ENCODE results near the gene SYNE2.

The SYNE2 gene

DNA sequence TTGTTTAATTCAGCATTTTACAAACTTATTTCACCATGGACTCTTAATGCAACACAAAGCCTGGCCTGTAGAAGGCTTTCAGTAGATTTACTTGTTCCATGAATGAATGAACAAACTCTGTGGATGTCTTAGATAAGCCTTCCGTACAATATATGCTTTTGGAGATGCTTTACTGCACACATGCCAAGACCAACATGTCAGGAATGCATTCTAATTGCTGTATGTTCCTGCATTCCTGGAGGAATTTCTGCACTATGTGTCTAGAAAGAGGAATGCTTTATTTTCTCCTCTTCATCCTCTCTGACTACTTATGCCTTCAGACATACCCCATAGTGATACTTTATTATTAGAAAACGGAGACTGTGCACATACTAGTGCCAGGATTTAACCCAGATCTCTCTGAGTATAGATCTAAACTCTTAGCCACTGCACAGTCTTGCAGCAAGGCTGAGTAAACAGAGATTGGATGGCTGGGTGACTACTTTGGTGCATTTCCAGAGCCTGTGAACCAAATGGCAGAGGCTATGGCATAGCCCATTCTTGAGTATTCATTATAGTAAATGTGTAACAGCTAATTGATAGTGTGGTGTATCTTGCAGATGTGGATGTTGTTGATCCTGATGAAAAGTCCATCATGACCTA lies 108.2 kb downstream of the SYNE2 start:
- DNase-seq (ENCODE audit: low spot score), result no peak
- Histone ChIP-seq H3K4me3 (no peak overlapping the region), H3K27ac (no peak overlapping the region)
- TF ChIP-seq, protein P1, sequence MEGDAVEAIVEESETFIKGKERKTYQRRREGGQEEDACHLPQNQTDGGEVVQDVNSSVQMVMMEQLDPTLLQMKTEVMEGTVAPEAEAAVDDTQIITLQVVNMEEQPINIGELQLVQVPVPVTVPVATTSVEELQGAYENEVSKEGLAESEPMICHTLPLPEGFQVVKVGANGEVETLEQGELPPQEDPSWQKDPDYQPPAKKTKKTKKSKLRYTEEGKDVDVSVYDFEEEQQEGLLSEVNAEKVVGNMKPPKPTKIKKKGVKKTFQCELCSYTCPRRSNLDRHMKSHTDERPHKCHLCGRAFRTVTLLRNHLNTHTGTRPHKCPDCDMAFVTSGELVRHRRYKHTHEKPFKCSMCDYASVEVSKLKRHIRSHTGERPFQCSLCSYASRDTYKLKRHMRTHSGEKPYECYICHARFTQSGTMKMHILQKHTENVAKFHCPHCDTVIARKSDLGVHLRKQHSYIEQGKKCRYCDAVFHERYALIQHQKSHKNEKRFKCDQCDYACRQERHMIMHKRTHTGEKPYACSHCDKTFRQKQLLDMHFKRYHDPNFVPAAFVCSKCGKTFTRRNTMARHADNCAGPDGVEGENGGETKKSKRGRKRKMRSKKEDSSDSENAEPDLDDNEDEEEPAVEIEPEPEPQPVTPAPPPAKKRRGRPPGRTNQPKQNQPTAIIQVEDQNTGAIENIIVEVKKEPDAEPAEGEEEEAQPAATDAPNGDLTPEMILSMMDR (IDR thresholded peaks at IDR 0.05), result no peak

DNA sequence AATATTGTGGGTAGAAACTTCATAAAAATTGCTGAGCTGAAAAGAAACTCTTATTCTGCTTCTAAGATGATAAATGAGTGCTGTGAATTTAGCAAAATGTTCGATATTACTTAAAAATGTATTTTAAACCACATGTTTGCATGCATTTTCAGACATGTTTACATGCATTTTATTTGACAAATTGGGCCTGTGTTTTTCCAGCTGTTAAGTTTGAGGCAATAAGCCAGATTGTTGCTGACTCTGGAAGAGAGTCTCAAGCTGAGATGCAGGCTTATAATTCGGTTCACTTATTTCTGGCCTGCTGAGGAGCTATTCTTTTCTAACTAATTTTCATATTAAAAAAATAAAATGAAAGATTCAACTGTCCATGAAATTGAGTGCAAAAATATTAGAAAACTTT lies 110.1 kb downstream of the SYNE2 start:
- TF ChIP-seq, protein P1 (IDR thresholded peaks at IDR 0.05), result no peak
- Histone ChIP-seq H3K4me3 (no peak overlapping the region), H3K27ac (no peak overlapping the region)
- no peak for DNase-seq (ENCODE audit: low spot score)

DNA sequence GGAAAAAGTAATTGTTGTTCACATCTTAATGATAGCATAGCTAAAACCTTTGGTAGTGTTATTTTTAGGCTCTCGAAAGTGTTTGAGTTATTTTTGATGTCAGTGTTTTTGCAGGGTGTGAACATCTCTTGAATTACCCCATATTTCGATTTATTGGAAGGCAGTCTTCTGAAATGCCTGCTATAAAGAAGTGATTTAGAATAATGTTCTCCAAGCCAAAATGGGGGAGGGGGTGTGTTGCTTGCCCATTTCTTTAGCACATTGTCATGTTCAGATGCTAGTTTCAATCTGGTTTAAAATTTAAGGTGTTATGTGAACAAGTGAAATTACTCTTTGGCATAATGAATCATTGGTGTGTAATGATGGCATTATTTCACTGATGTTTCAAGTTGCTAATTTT lies 110.6 kb downstream of the SYNE2 start:
- no peak overlapping the region for H3K4me3 ChIP-seq
- TF ChIP-seq, protein P1 (IDR thresholded peaks at IDR 0.05), result no peak
- H3K27ac ChIP-seq, result no peak overlapping the region
- DNase-seq (ENCODE audit: low spot score), result no peak

DNA sequence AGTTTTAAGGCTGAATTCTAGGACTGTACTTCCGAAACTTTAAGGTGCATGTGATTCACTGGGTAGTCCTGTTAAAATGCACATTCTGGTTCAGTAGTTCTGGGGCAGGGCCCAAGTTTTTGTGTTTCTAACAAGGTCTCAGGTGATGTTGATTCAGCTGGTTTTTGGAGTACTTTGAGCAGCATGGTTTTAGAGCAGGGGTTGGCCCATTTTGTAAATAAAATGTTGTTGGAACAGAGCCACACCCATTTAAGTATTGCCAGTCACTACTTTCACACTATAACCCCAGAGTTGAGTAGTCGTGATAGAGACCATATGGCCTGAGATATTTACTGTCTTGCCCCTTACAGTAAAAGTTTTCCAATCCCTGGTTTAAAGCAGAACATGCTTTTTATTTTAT lies 111.3 kb downstream of the SYNE2 start:
- no peak overlapping the region for H3K27ac ChIP-seq
- TF ChIP-seq, protein P1 (IDR thresholded peaks at IDR 0.05), result no peak

DNA sequence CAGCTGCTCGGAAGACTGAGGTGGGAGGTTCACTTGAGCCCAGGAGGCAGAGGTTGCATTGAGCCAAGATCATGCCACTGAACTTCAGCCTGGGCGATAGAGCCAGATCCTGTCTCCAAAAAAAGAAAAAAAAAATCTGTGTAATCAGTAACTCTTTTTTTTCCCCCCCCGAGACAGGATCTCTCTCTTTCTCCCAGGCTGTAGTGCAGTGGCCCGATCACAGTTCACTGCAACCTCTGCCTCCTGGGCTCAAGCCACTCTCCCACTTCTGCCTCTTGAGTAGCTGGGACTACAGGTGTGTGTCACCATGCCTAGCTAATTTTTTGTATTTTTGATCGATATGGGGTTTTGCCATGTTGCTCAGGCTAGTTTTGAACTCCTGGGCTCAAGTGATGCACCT lies 113.6 kb downstream of the SYNE2 start:
- H3K4me3 ChIP-seq, result no peak overlapping the region
- H3K27ac ChIP-seq, result no peak overlapping the region
- no peak for DNase-seq (ENCODE audit: low spot score)
- TF ChIP-seq, protein P1 (IDR thresholded peaks at IDR 0.05), result no peak

More for the DNA sequence above, 111.3 kb downstream of the SYNE2 start:
- H3K4me3 ChIP-seq, result no peak overlapping the region
- DNase-seq (ENCODE audit: low spot score), result no peak

DNA sequence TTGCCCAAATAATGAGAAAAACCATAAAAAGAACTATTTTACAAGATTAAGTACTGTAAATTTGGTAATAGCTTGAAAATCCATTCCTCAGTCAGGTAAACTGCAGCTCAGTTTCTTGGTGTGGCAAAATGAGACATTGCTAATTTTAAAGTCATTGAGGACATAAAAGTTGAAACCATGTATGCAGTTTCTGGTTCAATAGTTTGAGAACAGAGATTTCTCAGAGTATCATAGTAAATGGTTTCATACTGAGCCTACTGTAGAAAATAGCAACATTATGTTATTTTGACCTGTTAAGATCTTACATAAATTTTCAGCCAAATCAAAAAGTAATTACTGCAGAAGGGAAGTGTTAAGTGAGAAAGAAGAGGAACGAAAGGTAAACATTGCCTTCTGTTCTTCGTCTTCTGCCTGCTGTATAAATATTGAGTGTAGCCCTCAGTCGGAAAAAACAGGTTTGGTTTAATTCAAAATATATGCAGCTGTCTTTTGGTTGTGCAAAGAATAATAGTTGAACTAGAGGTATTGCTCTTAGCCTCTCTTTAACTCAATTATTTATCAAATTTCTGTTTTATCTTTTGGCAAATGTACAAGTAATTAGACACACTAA lies 119.6 kb downstream of the SYNE2 start:
- TF ChIP-seq, protein P1 (IDR thresholded peaks at IDR 0.05), result no peak
- Histone ChIP-seq H3K27ac (no peak overlapping the region), H3K4me3 (no peak overlapping the region)
- no peak for DNase-seq (ENCODE audit: low spot score)

DNA sequence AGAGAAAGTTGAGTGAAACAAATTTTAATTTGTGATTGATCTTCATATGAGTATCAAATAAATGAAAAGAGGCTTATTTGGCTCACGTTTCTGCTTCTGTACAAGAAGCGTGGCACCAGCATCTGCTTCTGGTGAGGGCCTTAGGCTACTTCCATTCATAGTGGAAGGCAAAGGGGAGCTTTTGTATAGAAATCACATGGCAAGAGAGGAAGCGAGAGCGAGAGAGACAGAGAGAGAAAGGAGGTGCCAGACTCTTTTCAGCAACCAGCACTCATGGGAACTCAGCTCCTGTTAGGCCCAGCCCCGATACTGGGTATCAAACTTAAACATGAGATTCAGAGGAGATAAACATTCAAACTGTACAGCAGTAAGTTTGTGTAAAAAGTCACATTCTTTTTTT lies 121.4 kb downstream of the SYNE2 start:
- Histone ChIP-seq H3K4me3 (no peak overlapping the region), H3K27ac (no peak overlapping the region)
- DNase-seq (ENCODE audit: low spot score), result no peak
- TF ChIP-seq, protein P1 (IDR thresholded peaks at IDR 0.05), result no peak

All from coronary artery (tissue), 2 donors.